Caco-2 (cell line): ENCODE measurements around the gene STK32B. TPM values are rescaled to one million over a fixed set of nuclear protein-coding genes. Genes with fewer than 3 reads are reported as not detected.

Source experiments
- BruUV-seq: library from RNA; stranded (reverse); fragments of 400-500 nt; replicated peaks from 2 replicates; lab custom pipeline; 2021; lab: Mats Ljungman, UMichigan
- CTCF ChIA-PET: fragments of 300-600 bp; sonication (Branson Sonifier 250); formaldehyde crosslinking; loops from one replicate; lab custom pipeline; 2022; ENCODE audit warnings: antibody characterized with exemption; lab: Charles Lee
- POLR2A ChIA-PET: fragments of 300-600 bp; sonication (Branson Sonifier 250); formaldehyde crosslinking; loops from one replicate; lab custom pipeline; 2022; ENCODE audit warnings: antibody characterized with exemption; lab: Charles Lee
- DNase-seq, 2 experiments: peaks; one replicate each; pipeline versions ENCODE4 v3.0.0 to v3.0.0-alpha.2; 2020 to 2022
- H3K27me3 ChIP-seq: replicated peaks from 2 replicates; pipeline ENCODE4 v1.6.0; 2011; ENCODE audit warnings: low read length; ENCODE audit not compliant: control insufficient read depth, insufficient read depth
- H3K36me3 ChIP-seq: 2 replicates; pipeline ENCODE4 v1.5.1; 2011; ENCODE audit warnings: low read length; ENCODE audit not compliant: control insufficient read depth, insufficient read depth
- H3K4me1 ChIP-seq: fragments of 250-450 bp; sonication (Bioruptor Pico); 2 replicates; pipeline ENCODE4 v1.5.1; 2020; ENCODE audit warnings: mild to moderate bottlenecking
- H3K4me3 ChIP-seq: 2 replicates; pipeline ENCODE4 v1.5.1; 2011; ENCODE audit warnings: low read depth, mild to moderate bottlenecking, control low read depth, low read length
- H3K9me3 ChIP-seq: fragments of 250-450 bp; sonication (Bioruptor Pico); 2 replicates; pipeline ENCODE4 v1.5.1; 2020; ENCODE audit warnings: mild to moderate bottlenecking, moderate library complexity
- H3K27ac Mint-ChIP-seq: one replicate; pipeline ENCODE4 v1.8.0; 2022; ENCODE audit warnings: mixed read lengths; ENCODE audit not compliant: unreplicated experiment
- H3K27me3 Mint-ChIP-seq: one replicate; pipeline ENCODE4 v1.8.0; 2022; ENCODE audit warnings: mixed read lengths; ENCODE audit not compliant: insufficient read depth, unreplicated experiment
- H3K36me3 Mint-ChIP-seq: one replicate; pipeline ENCODE4 v1.8.0; 2022; ENCODE audit warnings: mild to moderate bottlenecking, mixed read lengths; ENCODE audit not compliant: insufficient read depth, unreplicated experiment
- H3K4me1 Mint-ChIP-seq: one replicate; pipeline ENCODE4 v1.8.0; 2022; ENCODE audit warnings: low read depth, mixed read lengths; ENCODE audit not compliant: unreplicated experiment
- H3K4me3 Mint-ChIP-seq: one replicate; pipeline ENCODE4 v1.8.0; 2022; ENCODE audit warnings: mild to moderate bottlenecking, moderate library complexity, mixed read lengths; ENCODE audit not compliant: unreplicated experiment
- H3K9me3 Mint-ChIP-seq: one replicate; pipeline ENCODE4 v1.8.0; 2022; ENCODE audit warnings: mixed read lengths; ENCODE audit not compliant: unreplicated experiment
- intact Hi-C: fragments of 100-400 bp; cut with micrococcal nuclease; formaldehyde crosslinking; loops from one replicate; pipeline ENCODE4 v1.10.0; 2022; ENCODE audit not compliant: unreplicated experiment
- total RNA-seq: library from RNA; stranded (reverse); gene quantifications from 2 replicates; pipeline ENCODE4 v1.2.3, GENCODE V29; 2022
- TF ChIP-seq, protein P1 (sequence below), 2 experiments: fragments of 200-600 bp in 1 of 2; IDR thresholded peaks; 1 replicate in 1 of 2; 2 replicates in 1 of 2; pipeline versions ENCODE4 v1.5.1 to v1.8.0; 2011 to 2022; ENCODE audit warnings: antibody characterized with exemption in 1 of 2, control low read depth in 1 of 2, inconsistent platforms in 1 of 2, low read depth in 1 of 2, low read length in 1 of 2, mild to moderate bottlenecking in 1 of 2, moderate library complexity in 1 of 2; ENCODE audit not compliant: insufficient read depth in 1 of 2, severe bottlenecking in 1 of 2, unreplicated experiment in 1 of 2

STK32B gene
- total RNA-seq, 1 experiment from 2014 or later: 11.2 TPM

DNA sequence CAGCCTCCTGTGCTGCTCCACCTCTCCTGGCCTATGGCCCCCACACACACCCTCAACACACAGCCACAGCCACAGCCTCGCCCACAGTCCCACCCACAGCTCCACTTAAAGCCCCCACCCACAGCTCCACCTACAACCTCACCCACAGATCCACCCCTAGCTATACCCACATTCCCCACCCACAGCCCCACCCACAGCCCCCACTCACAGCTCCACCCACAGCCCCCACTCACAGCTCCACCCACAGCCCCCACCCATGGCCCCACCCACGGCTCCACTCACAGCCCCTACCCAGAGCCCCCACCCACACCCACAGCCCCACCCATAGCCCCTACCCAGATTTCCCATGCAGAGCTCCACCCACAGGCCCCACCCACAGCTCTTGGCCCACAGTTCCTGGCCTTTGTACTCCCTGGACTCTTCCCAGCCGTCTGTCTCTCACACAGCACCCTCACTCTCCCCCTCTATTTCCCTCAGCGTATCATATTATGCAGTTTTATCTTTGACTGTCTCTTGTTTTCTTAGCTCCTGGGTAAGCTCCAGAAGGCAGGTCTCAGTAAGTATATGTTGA is 334.5 kb downstream of the STK32B start:
- no peak overlapping the region for H3K27ac Mint-ChIP-seq
- POLR2A ChIA-PET: interaction anchor here (0.6 kb wide), 1 partner anchor 273 kb away, joined by 6 read pairs; no protein-coding TSS in a partner anchor
- no peak overlapping the region for H3K4me3 Mint-ChIP-seq
- H3K27me3 Mint-ChIP-seq: no peaks in the 10 kb centered on the region
- H3K36me3 Mint-ChIP-seq: peaks cover 8% of the 10 kb centered on the region
- no peaks in the 10 kb centered on the region for H3K4me1 Mint-ChIP-seq
- TF ChIP-seq, protein P1, sequence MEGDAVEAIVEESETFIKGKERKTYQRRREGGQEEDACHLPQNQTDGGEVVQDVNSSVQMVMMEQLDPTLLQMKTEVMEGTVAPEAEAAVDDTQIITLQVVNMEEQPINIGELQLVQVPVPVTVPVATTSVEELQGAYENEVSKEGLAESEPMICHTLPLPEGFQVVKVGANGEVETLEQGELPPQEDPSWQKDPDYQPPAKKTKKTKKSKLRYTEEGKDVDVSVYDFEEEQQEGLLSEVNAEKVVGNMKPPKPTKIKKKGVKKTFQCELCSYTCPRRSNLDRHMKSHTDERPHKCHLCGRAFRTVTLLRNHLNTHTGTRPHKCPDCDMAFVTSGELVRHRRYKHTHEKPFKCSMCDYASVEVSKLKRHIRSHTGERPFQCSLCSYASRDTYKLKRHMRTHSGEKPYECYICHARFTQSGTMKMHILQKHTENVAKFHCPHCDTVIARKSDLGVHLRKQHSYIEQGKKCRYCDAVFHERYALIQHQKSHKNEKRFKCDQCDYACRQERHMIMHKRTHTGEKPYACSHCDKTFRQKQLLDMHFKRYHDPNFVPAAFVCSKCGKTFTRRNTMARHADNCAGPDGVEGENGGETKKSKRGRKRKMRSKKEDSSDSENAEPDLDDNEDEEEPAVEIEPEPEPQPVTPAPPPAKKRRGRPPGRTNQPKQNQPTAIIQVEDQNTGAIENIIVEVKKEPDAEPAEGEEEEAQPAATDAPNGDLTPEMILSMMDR (IDR thresholded peaks at IDR 0.05; ENCODE audit: insufficient read depth in 1 of 2, low read depth in 1 of 2, low read length in 1 of 2, severe bottlenecking in 1 of 2, unreplicated experiment in 1 of 2): no peak
- intact Hi-C loops: no loop called here
- Histone ChIP-seq H3K27me3 (no peaks in the 10 kb centered on the region), H3K9me3 (no peaks in the 10 kb centered on the region), H3K4me1 (no peaks in the 10 kb centered on the region), H3K36me3 (no peaks in the 10 kb centered on the region), H3K4me3 (no peak overlapping the region)
- CTCF ChIA-PET: no interaction called here
- peaks cover 18% of the 10 kb centered on the region for H3K9me3 Mint-ChIP-seq
- peak; percentile 9 to 54 for DNase-seq
- BruUV-seq: no TSS peak

DNA sequence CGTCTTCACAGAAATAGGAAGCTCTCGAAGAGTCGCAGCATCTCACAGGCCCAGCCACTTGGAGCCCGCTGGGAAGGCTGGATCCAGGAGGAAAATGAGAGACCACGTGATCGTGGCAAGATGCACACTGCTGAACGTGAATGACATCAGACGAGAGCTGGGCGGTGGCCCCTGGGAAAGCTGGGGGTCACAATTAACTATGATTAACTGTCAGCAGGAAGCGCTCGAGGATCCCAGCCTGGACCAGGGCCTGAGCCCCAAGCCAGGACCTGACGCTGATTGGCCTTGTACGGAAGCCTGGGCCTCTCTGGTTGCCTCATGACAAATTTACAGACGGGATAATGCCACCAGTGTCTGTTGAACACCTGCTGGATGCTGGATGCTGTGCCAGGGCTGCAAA is 335.6 kb downstream of the STK32B start:
- POLR2A ChIA-PET: no interaction called here
- no TSS peak for BruUV-seq
- H3K27ac Mint-ChIP-seq: no peak overlapping the region
- no peaks in the 10 kb centered on the region for H3K27me3 Mint-ChIP-seq
- CTCF ChIA-PET: no interaction called here
- intact Hi-C loops: no loop called here
- no peaks in the 10 kb centered on the region for H3K9me3 ChIP-seq
- H3K27me3 ChIP-seq: no peaks in the 10 kb centered on the region
- no peaks in the 10 kb centered on the region for H3K4me1 ChIP-seq
- H3K4me3 ChIP-seq: no peak overlapping the region
- H3K36me3 ChIP-seq: no peaks in the 10 kb centered on the region
- no peak for DNase-seq
- H3K9me3 Mint-ChIP-seq: peaks cover 18% of the 10 kb centered on the region
- TF ChIP-seq, protein P1 (IDR thresholded peaks at IDR 0.05; ENCODE audit: insufficient read depth in 1 of 2, low read depth in 1 of 2, low read length in 1 of 2, severe bottlenecking in 1 of 2, unreplicated experiment in 1 of 2): no peak
- H3K4me3 Mint-ChIP-seq: no peak overlapping the region
- H3K36me3 Mint-ChIP-seq: peaks cover 8% of the 10 kb centered on the region
- H3K4me1 Mint-ChIP-seq: no peaks in the 10 kb centered on the region

DNA sequence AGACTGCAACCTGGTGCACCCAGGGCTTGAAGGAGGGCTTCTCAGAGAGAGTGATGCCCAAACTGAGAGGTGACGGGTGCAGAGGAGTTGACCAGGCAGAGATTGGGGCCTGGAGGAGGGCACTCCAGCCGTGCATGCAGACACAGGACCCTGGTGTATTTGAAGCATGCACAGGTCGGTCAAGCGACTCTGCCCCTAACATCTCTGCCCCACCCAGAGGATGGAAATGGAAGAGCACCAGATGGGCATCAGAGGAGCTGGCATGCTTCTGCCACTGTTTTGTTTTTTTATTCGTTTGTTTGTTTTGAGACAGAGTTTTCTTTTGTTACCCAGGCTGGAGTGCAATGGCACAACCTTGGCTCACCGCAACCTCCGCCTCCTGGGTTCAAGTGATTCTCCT is 336.2 kb downstream of the STK32B start:
- POLR2A ChIA-PET: no interaction called here
- intact Hi-C loops: no loop called here

More for the DNA sequence above, 336.2 kb downstream of the STK32B start:
- Histone ChIP-seq H3K27me3 (no peaks in the 10 kb centered on the region), H3K4me3 (no peak overlapping the region), H3K4me1 (no peaks in the 10 kb centered on the region), H3K36me3 (no peaks in the 10 kb centered on the region), H3K9me3 (no peaks in the 10 kb centered on the region)
- CTCF ChIA-PET: no interaction called here
- no peak for DNase-seq
- no TSS peak for BruUV-seq
- H3K27ac Mint-ChIP-seq: no peak overlapping the region
- no peaks in the 10 kb centered on the region for H3K4me1 Mint-ChIP-seq
- H3K36me3 Mint-ChIP-seq: peaks cover 8% of the 10 kb centered on the region
- no peaks in the 10 kb centered on the region for H3K27me3 Mint-ChIP-seq
- no peak overlapping the region for H3K4me3 Mint-ChIP-seq
- peaks cover 18% of the 10 kb centered on the region for H3K9me3 Mint-ChIP-seq
- TF ChIP-seq, protein P1 (IDR thresholded peaks at IDR 0.05; ENCODE audit: insufficient read depth in 1 of 2, low read depth in 1 of 2, low read length in 1 of 2, severe bottlenecking in 1 of 2, unreplicated experiment in 1 of 2): no peak
